HG02642 (cell line): ENCODE results near the gene P4HB.

Experiments used
- ATAC-seq: cut with Tn5 transposase; IDR thresholded peaks from one replicate; pipeline ENCODE4 v1.9.1; 2021; ENCODE audit warnings: mild to moderate bottlenecking; ENCODE audit not compliant: unreplicated experiment, poor library complexity

Gene P4HB

GRCh38 chr17:81869221-81870130, 9.1 kb upstream of the P4HB start:
- ATAC-seq, result no peak

- no peak for ATAC-seq
These were observed 8.4 kb upstream of the P4HB start for GRCh38 chr17:81868674-81869220.

GRCh38 chr17:81867991-81868673, 7.8 kb upstream of the P4HB start:
- no peak for ATAC-seq

GRCh38 chr17:81867170-81867990, 7.0 kb upstream of the P4HB start:
- no peak for ATAC-seq

GRCh38 chr17:81866440-81867169, 6.3 kb upstream of the P4HB start:
- ATAC-seq, result no peak

GRCh38 chr17:81865733-81866439, 5.6 kb upstream of the P4HB start:
- no peak for ATAC-seq

- no peak for ATAC-seq
These were observed 5.0 kb upstream of the P4HB start for GRCh38 chr17:81865358-81865732.

GRCh38 chr17:81863833-81864768, 3.8 kb upstream of the P4HB start:
- no peak for ATAC-seq

GRCh38 chr17:81863123-81863675, 2.9 kb upstream of the P4HB start:
- no peak for ATAC-seq

GRCh38 chr17:81860756-81861568, 627 bp upstream of the P4HB start:
- ATAC-seq, result peak; percentile 81

- ATAC-seq, result no peak
These were observed 1.1 kb downstream of the P4HB start for GRCh38 chr17:81858967-81859905.

- ATAC-seq, result no peak
These were observed 2.0 kb downstream of the P4HB start for GRCh38 chr17:81858170-81858966.

- no peak for ATAC-seq
These were observed 5.2 kb downstream of the P4HB start for GRCh38 chr17:81854974-81855774.

GRCh38 chr17:81852237-81852636, 8.1 kb downstream of the P4HB start:
- ATAC-seq, result no peak
